Endodermal cell (in vitro differentiated cells): Measurements from ENCODE around the gene DOCK8. TPM values are rescaled to one million over a fixed set of nuclear protein-coding genes. Genes with fewer than 3 reads are reported as not detected.

Experiments
- DNase-seq: peaks from one replicate; pipeline ENCODE4 v3.0.0-alpha.2; 2017
- H3K27ac ChIP-seq: 2 replicates; pipeline ENCODE4 v1.5.1; 2013; ENCODE audit warnings: mild to moderate bottlenecking, low read depth, low read length, moderate library complexity
- H3K27me3 ChIP-seq: 2 replicates; pipeline ENCODE4 v1.6.1; 2013; ENCODE audit warnings: mild to moderate bottlenecking, low read length, moderate library complexity; ENCODE audit not compliant: insufficient read depth, control insufficient read depth, poor library complexity, severe bottlenecking
- H3K36me3 ChIP-seq: 2 replicates; pipeline ENCODE4 v1.7.0; 2013; ENCODE audit warnings: mild to moderate bottlenecking, low read length, moderate library complexity; ENCODE audit not compliant: control insufficient read depth, insufficient read depth
- H3K4me1 ChIP-seq: one replicate; pipeline ENCODE4 v1.7.0; 2013; ENCODE audit warnings: low read length; ENCODE audit not compliant: control insufficient read depth, insufficient read depth
- H3K4me3 ChIP-seq: 2 replicates; pipeline ENCODE4 v1.5.1; 2013; ENCODE audit warnings: mild to moderate bottlenecking, low read length, moderate library complexity
- H3K9ac ChIP-seq: 2 replicates; pipeline ENCODE4 v1.6.1; 2013; ENCODE audit warnings: mild to moderate bottlenecking, low read length, moderate library complexity; ENCODE audit not compliant: poor library complexity, severe bottlenecking; ENCODE audit errors: extremely low read depth
- H3K9me3 ChIP-seq: 2 replicates; pipeline ENCODE4 v1.6.1; 2013; ENCODE audit warnings: mild to moderate bottlenecking, low read length, moderate library complexity; ENCODE audit not compliant: control insufficient read depth
- H3K27ac Mint-ChIP-seq: 2 replicates; pipeline ENCODE4 v1.8.0; 2020; ENCODE audit warnings: mixed read lengths
- H3K27me3 Mint-ChIP-seq: 2 replicates; pipeline ENCODE4 v1.8.0; 2021; ENCODE audit warnings: mild to moderate bottlenecking, mixed read lengths; ENCODE audit not compliant: insufficient read depth
- H3K36me3 Mint-ChIP-seq: 2 replicates; pipeline ENCODE4 v1.8.0; 2020; ENCODE audit warnings: low read depth, mixed read lengths
- H3K4me1 Mint-ChIP-seq: 2 replicates; pipeline ENCODE4 v1.8.0; 2020; ENCODE audit warnings: mixed read lengths
- H3K4me3 Mint-ChIP-seq: 2 replicates; pipeline ENCODE4 v1.8.0; 2020; ENCODE audit warnings: mild to moderate bottlenecking, moderate library complexity, mixed read lengths
- H3K9me3 Mint-ChIP-seq: 2 replicates; pipeline ENCODE4 v1.8.0; 2020; ENCODE audit warnings: mild to moderate bottlenecking, mixed read lengths
- CTCF ChIP-seq: fragments of 200-600 bp; sonication (generic); conservative IDR thresholded peaks from 2 replicates; pipeline ENCODE4 v1.5.0; 2021; ENCODE audit warnings: antibody characterized with exemption, mild to moderate bottlenecking
- WGBS, 2 experiments: methylation state at CpG; one replicate each; pipeline versions ENCODE4 v1.1.5 to v1.1.7; 2013; ENCODE audit warnings: missing lambda C conversion rate in 2 of 2, mixed read lengths in 1 of 2; ENCODE audit not compliant: insufficient coverage in 1 of 2, insufficient read length in 1 of 2; 5-methylcytosine and 5-hydroxymethylcytosine counted together
- total RNA-seq, 2 donors: library from RNA; stranded (reverse); fragmentation: NEBNext Ultra II Directional in 1 of 2; extraction: Animal tissue kit (Norgen Biotek cat#: 25700) in 1 of 2; gene quantifications; 2 replicates in 1 of 2; 3 replicates in 1 of 2; pipeline ENCODE4 v1.2.1, GENCODE V29; 2021

DOCK8 gene
- total RNA-seq, 2 donors from 2014 or later, result 26.9 to 28.1 TPM

DNA sequence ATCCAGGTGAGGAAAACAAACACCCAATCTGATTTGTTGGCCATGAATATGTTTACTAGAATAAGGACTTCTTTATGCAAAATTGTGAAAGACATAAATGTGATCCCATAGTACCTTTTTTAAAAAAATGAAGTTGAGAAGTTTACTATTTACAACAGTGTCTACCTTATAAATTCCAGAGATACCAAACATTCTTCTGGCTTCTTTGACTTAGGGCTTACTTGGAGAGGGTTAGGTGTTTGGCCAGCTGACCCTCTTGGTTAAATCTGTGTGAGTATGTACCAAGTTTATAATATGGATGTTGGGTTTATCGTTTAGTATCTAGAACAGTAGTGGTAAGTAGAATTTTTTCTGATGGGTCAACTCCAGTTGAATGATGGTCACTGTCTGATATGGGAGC lies 212.3 kb downstream of the DOCK8 start:
- H3K27me3 ChIP-seq, result no peaks in the 10 kb centered on the region
- no peaks in the 10 kb centered on the region for H3K27me3 Mint-ChIP-seq
- H3K27ac ChIP-seq, result no peak overlapping the region
- H3K4me3 Mint-ChIP-seq, result no peak overlapping the region
- peaks cover 39% of the 10 kb centered on the region for H3K36me3 Mint-ChIP-seq
- no peaks in the 10 kb centered on the region for H3K9me3 ChIP-seq
- H3K4me3 ChIP-seq, result no peak overlapping the region
- no peak overlapping the region for H3K27ac Mint-ChIP-seq
- WGBS, 2 experiments, result 88% methylated on average over 1 of the region's 1 CpG; no CpG with 5 or more reads in 1 of the 2 experiments
- no peak for DNase-seq
- H3K4me1 Mint-ChIP-seq, result peaks cover 6% of the 10 kb centered on the region
- peaks cover 8% of the 10 kb centered on the region for H3K36me3 ChIP-seq
- H3K9ac ChIP-seq, result no peak overlapping the region
- no peaks in the 10 kb centered on the region for H3K9me3 Mint-ChIP-seq
- peaks cover 5% of the 10 kb centered on the region for H3K4me1 ChIP-seq
- no peak for TF ChIP-seq CTCF

DNA sequence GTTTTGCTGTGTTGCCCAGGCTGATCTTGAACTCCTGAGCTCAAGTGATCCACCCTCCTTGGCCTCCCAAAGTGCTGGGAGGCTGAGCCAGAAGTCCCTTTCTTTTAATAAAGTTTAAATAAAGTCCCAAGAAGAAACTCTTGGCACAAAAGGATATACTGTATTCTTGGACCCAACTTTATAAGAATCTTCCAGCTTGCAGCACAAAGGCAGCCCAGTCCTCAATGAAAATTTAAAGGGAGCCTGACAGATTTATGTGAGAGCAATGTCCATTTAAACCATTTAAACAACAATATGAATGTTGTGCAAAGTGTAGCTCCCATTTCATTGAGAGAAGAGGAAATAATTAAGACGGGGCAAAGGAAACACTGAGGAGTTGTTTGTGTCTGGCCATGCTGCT lies 217.0 kb downstream of the DOCK8 start:
- Mint-ChIP-seq H3K27me3 (no peaks in the 10 kb centered on the region), H3K36me3 (peaks cover 57% of the 10 kb centered on the region), H3K4me1 (peaks cover 6% of the 10 kb centered on the region), H3K4me3 (no peak overlapping the region), H3K27ac (no peak overlapping the region), H3K9me3 (no peaks in the 10 kb centered on the region)
- no peak for TF ChIP-seq CTCF
- Histone ChIP-seq H3K9ac (no peak overlapping the region), H3K27ac (no peak overlapping the region), H3K27me3 (no peaks in the 10 kb centered on the region), H3K4me1 (peaks cover 5% of the 10 kb centered on the region), H3K4me3 (no peak overlapping the region), H3K9me3 (no peaks in the 10 kb centered on the region), H3K36me3 (peaks cover 26% of the 10 kb centered on the region)
- no peak for DNase-seq
- WGBS, 2 experiments, result 100% methylated on average over 1 of the region's 1 CpG; no CpG with 5 or more reads in 1 of the 2 experiments

GRCh38 chr9:436482-436881 lies 221.8 kb downstream of the DOCK8 start:
- no peak for TF ChIP-seq CTCF
- H3K27me3 Mint-ChIP-seq, result no peaks in the 10 kb centered on the region
- DNase-seq, result no peak
- 63% methylated on average over 3 of the region's 3 CpGs; no CpG with 5 or more reads in 1 of the 2 experiments for WGBS, 2 experiments
- peaks cover 56% of the 10 kb centered on the region for H3K36me3 Mint-ChIP-seq
- Histone ChIP-seq H3K4me3 (no peak overlapping the region), H3K9me3 (no peaks in the 10 kb centered on the region), H3K9ac (no peak overlapping the region), H3K4me1 (no peaks in the 10 kb centered on the region), H3K27ac (no peak overlapping the region), H3K27me3 (no peaks in the 10 kb centered on the region), H3K36me3 (peaks cover 21% of the 10 kb centered on the region)
- H3K4me1 Mint-ChIP-seq, result no peaks in the 10 kb centered on the region
- no peak overlapping the region for H3K27ac Mint-ChIP-seq
- no peak overlapping the region for H3K4me3 Mint-ChIP-seq
- no peaks in the 10 kb centered on the region for H3K9me3 Mint-ChIP-seq
